ENCODE measurements around the gene SSBP3.

DNA sequence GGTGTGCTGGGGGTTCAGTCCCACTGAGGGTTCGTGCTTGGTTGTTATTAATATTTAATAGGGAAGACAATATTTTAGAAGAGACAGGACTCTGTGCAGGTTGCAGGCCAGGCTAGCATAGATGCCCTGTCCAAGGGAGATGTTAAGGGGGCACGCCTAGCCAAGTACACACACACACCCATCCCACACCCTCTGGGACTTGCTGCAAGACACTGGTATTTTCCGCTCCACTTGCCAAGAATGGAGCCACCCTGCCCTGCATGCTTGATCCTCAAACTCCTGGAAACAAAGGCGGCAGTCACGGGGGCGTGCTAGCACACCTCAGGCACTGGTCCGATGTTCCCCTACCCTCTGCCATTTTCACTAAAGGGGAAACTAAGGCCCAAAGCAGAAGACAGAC lies 107.2 kb downstream of the SSBP3 start:
- TF ChIP-seq, protein P1, sequence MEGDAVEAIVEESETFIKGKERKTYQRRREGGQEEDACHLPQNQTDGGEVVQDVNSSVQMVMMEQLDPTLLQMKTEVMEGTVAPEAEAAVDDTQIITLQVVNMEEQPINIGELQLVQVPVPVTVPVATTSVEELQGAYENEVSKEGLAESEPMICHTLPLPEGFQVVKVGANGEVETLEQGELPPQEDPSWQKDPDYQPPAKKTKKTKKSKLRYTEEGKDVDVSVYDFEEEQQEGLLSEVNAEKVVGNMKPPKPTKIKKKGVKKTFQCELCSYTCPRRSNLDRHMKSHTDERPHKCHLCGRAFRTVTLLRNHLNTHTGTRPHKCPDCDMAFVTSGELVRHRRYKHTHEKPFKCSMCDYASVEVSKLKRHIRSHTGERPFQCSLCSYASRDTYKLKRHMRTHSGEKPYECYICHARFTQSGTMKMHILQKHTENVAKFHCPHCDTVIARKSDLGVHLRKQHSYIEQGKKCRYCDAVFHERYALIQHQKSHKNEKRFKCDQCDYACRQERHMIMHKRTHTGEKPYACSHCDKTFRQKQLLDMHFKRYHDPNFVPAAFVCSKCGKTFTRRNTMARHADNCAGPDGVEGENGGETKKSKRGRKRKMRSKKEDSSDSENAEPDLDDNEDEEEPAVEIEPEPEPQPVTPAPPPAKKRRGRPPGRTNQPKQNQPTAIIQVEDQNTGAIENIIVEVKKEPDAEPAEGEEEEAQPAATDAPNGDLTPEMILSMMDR (IDR thresholded peaks at IDR 0.05) = no peak
- peak; percentile 50 to 64 for TF ChIP-seq EP300 (IDR thresholded peaks at IDR 0.05)

Measured in tibial nerve (tissue), 4 donors.